Measurements from ENCODE around the gene CCDC192. TPM values are rescaled to one million over a fixed set of nuclear protein-coding genes. Genes with fewer than 3 reads are reported as not detected.

The CCDC192 gene
- total and polyA plus RNA-seq, 2 donors (not counting 3 experiments of a cell fraction or from before 2014, with no cell fraction given): not detected

DNA sequence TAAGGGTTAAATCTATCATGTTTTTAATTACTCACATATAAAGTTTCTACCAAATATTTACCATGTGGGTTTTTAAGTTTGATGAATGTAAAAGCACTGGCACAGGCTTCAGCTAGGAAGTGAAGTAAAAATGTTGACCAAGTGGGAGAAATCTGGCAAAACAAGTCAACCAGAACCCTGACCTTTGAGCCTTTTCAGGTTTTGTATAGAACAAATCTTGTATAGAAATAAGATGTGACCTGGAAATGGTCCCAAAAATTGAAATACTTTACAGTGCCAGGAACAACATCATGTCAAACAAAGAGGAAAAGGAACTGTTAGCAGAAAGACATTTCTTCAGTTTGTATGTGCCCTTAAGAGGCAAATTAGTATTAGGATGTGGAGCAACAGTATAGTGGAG is 137.6 kb downstream of the CCDC192 start:
- FAIRE-seq (no peak), DNase-seq (ENCODE audit: low read depth, low spot score) (peak; percentile 29)
- no peak overlapping the region for H2AFZ ChIP-seq (ENCODE audit: low read depth, low read length)
- no peaks in the 10 kb centered on the region for H3K79me2 ChIP-seq (ENCODE audit: control insufficient read depth, insufficient read depth, low read length)
- no TSS peak for BruUV-seq (replicated peaks)
- H3K36me3 ChIP-seq (ENCODE audit: control insufficient read depth in 2 of 2, extremely low read depth in 1 of 2, insufficient read depth in 2 of 2, low read length in 2 of 2): no peaks in the 10 kb centered on the region
- H3K4me2 ChIP-seq (ENCODE audit: insufficient read depth, low read length): no peak overlapping the region
- H3K9me3 ChIP-seq (replicated peaks; ENCODE audit: control insufficient read depth, insufficient read depth, low read length): no peaks in the 10 kb centered on the region
- H3K9me1 ChIP-seq (replicated peaks; ENCODE audit: control insufficient read depth, extremely low read depth, insufficient read depth, low read length): no peaks in the 10 kb centered on the region
- H3K9ac ChIP-seq (replicated peaks; ENCODE audit: extremely low read depth, insufficient read depth, low read length): no peak overlapping the region
- no peaks in the 10 kb centered on the region for H4K20me1 ChIP-seq (replicated peaks; ENCODE audit: control insufficient read depth, extremely low read depth, insufficient read depth, low read length)
- intact Hi-C loops (cut with micrococcal nuclease) (no loop called here), dilution Hi-C loops (cut with MboI; ENCODE audit: extremely low pct_ligation_motif_present, low sequenced_read_pairs) (no loop called here)
- CTCF ChIA-PET: interaction anchor here (1.5 kb wide), 1 partner anchor 19 kb away, joined by 5 read pairs; no protein-coding TSS in a partner anchor
- H3K27ac ChIP-seq (ENCODE audit: insufficient read depth, low read depth, low read length): no peak overlapping the region
- H3K27me3 ChIP-seq (ENCODE audit: control insufficient read depth in 2 of 2, insufficient read depth in 2 of 2, low read length in 2 of 2): no peaks in the 10 kb centered on the region
- POLR2A ChIA-PET: no interaction called here
- peaks cover 7% of the 10 kb centered on the region for H3K4me1 ChIP-seq (ENCODE audit: control insufficient read depth, extremely low read depth, insufficient read depth, low read length)
- H3K4me3 ChIP-seq (replicated peaks in 1 of 3; ENCODE audit: insufficient read depth in 1 of 3, low read depth in 1 of 3, low read length in 3 of 3): no peak overlapping the region
- TF ChIP-seq POLR2AphosphoS5 (IDR thresholded peaks at IDR 0.05; ENCODE audit: insufficient read depth, low read depth, low read length) (no peak), MAX (IDR thresholded peaks at IDR 0.05; ENCODE audit: insufficient read depth, insufficient read length) (no peak), JUN (IDR thresholded peaks at IDR 0.05; ENCODE audit: borderline replicate concordance, insufficient read depth, insufficient read length, low read depth) (no peak), POLR2A (IDR thresholded peaks at IDR 0.05; ENCODE audit: low read depth, low read length) (no peak), FOS (IDR thresholded peaks at IDR 0.05; ENCODE audit: borderline replicate concordance, insufficient read depth, low read length) (no peak), EZH2 (IDR thresholded peaks at IDR 0.05; ENCODE audit: borderline replicate concordance, low read depth, low read length, severe bottlenecking) (no peak), MYC (IDR thresholded peaks at IDR 0.05; ENCODE audit: low read depth, low read length) (no peak), CTCF (IDR thresholded peaks at IDR 0.05; ENCODE audit: extremely low read depth in 1 of 2, insufficient read depth in 1 of 2, low read depth in 1 of 2, low read length in 2 of 2) (no peak)

All from endothelial cell of umbilical vein (primary cell).